HepG2 (cell line): ENCODE measurements around the gene SHISA7. TPM values are rescaled to one million over a fixed set of nuclear protein-coding genes. Genes with fewer than 3 reads are reported as not detected.
A peak's percentile ranks its signal among the peaks of the same experiment; 100 is the strongest.

Experiments used
- CTCF ChIP-seq: sonication (generic); formaldehyde crosslinking; IDR thresholded peaks from 2 replicates; pipeline ENCODE4 v1.5.0; 2020; ENCODE audit warnings: mild to moderate bottlenecking, missing genetic modification reagents, moderate library complexity
- E2F2 ChIP-seq: sonication (generic); formaldehyde crosslinking; IDR thresholded peaks from 2 replicates; pipeline ENCODE4 v1.4.0; 2020; ENCODE audit warnings: missing genetic modification reagents, borderline replicate concordance
- HOXA3 ChIP-seq: sonication (generic); formaldehyde crosslinking; IDR thresholded peaks from 2 replicates; pipeline ENCODE4 v1.5.0; 2020; ENCODE audit warnings: missing genetic modification reagents
- HOXA5 ChIP-seq: sonication (generic); formaldehyde crosslinking; IDR thresholded peaks from 2 replicates; pipeline ENCODE4 v1.4.0; 2020; ENCODE audit warnings: missing genetic modification reagents
- IRF2 ChIP-seq: IDR thresholded peaks from 2 replicates; pipeline ENCODE4 v1.6.1; 2018; ENCODE audit warnings: missing genetic modification reagents, missing compliant biosample characterization
- KDM2A ChIP-seq: sonication (generic); formaldehyde crosslinking; IDR thresholded peaks from 2 replicates; pipeline ENCODE4 v1.4.0; 2020; ENCODE audit warnings: low read depth, missing genetic modification reagents, borderline replicate concordance
- KDM5B ChIP-seq: sonication (generic); formaldehyde crosslinking; IDR thresholded peaks from 2 replicates; pipeline ENCODE4 v1.4.0; 2020; ENCODE audit warnings: missing genetic modification reagents, mild to moderate bottlenecking, borderline replicate concordance
- MEIS1 ChIP-seq: sonication (generic); formaldehyde crosslinking; IDR thresholded peaks from 2 replicates; pipeline ENCODE4 v1.9.0; 2021; ENCODE audit warnings: mild to moderate bottlenecking, missing genetic modification reagents, moderate library complexity, borderline replicate concordance
- NKX3-1 ChIP-seq: sonication (generic); formaldehyde crosslinking; IDR thresholded peaks from 2 replicates; pipeline ENCODE4 v1.5.0; 2020; ENCODE audit warnings: missing genetic modification reagents
- PAX8 ChIP-seq: sonication (generic); formaldehyde crosslinking; IDR thresholded peaks from 2 replicates; pipeline ENCODE4 v1.8.0; 2022; ENCODE audit warnings: mild to moderate bottlenecking, missing genetic modification reagents, borderline replicate concordance
- TBX2 ChIP-seq: sonication (generic); formaldehyde crosslinking; IDR thresholded peaks from 2 replicates; pipeline ENCODE4 v1.5.0; 2020; ENCODE audit warnings: missing genetic modification reagents, mild to moderate bottlenecking, borderline replicate concordance
- TFDP1 ChIP-seq: IDR thresholded peaks from 2 replicates; pipeline ENCODE4 v1.6.1; 2016; ENCODE audit warnings: missing compliant biosample characterization, missing genetic modification reagents, borderline replicate concordance
- THRA ChIP-seq: sonication (generic); formaldehyde crosslinking; IDR thresholded peaks from 2 replicates; pipeline ENCODE4 v1.4.0; 2020; ENCODE audit warnings: missing genetic modification reagents, borderline replicate concordance
- YEATS4 ChIP-seq: sonication (generic); formaldehyde crosslinking; IDR thresholded peaks from 2 replicates; pipeline ENCODE4 v1.4.0; 2020; ENCODE audit warnings: missing genetic modification reagents, borderline replicate concordance
- ZEB1 ChIP-seq: IDR thresholded peaks from 2 replicates; pipeline ENCODE4 v1.6.1; 2012; ENCODE audit warnings: mild to moderate bottlenecking, low read depth, inconsistent platforms; ENCODE audit not compliant: insufficient replicate concordance
- ZNF235 ChIP-seq: sonication (generic); formaldehyde crosslinking; IDR thresholded peaks from 2 replicates; pipeline ENCODE4 v1.8.1; 2023; ENCODE audit warnings: mild to moderate bottlenecking, missing genetic modification reagents, borderline replicate concordance
- ZNF30 ChIP-seq: sonication (generic); formaldehyde crosslinking; IDR thresholded peaks from 2 replicates; pipeline ENCODE4 v1.5.0; 2020; ENCODE audit warnings: mild to moderate bottlenecking, missing genetic modification reagents
- ZNF382 ChIP-seq: sonication (generic); formaldehyde crosslinking; IDR thresholded peaks from 2 replicates; pipeline ENCODE4 v1.5.0; 2020; ENCODE audit warnings: missing genetic modification reagents, mild to moderate bottlenecking, borderline replicate concordance
- ZNF556 ChIP-seq: sonication (generic); formaldehyde crosslinking; IDR thresholded peaks from 2 replicates; pipeline ENCODE4 v1.4.0; 2020; ENCODE audit warnings: mild to moderate bottlenecking, missing genetic modification reagents, borderline replicate concordance
- ZNF563 ChIP-seq: sonication (generic); formaldehyde crosslinking; IDR thresholded peaks from 2 replicates; pipeline ENCODE4 v1.8.0; 2022; ENCODE audit warnings: mild to moderate bottlenecking, moderate library complexity, missing genetic modification reagents
- ZNF577 ChIP-seq: sonication (generic); formaldehyde crosslinking; IDR thresholded peaks from 2 replicates; pipeline ENCODE4 v1.4.0; 2020; ENCODE audit warnings: mild to moderate bottlenecking, low read depth, missing genetic modification reagents, borderline replicate concordance
- ZNF746 ChIP-seq: sonication (generic); formaldehyde crosslinking; IDR thresholded peaks from 2 replicates; pipeline ENCODE4 v1.8.0; 2022; ENCODE audit warnings: mild to moderate bottlenecking, missing genetic modification reagents
- polyA plus RNA-seq, 8 experiments: library from polyadenylated mRNA; depleted of rRNA in 3 of 8; stranded (reverse) in 7 of 8; unstranded in 1 of 8; fragments of >200 nt; fragmentation: Illumina TruSeq in 4 of 8; extraction: Trizol in 4 of 8; gene quantifications; 2 replicates each; pipeline versions ENCODE4 v1.2.1 to v1.2.3, GENCODE V29; 2011 to 2016; ENCODE audit warnings: low read depth in 4 of 8, missing spikeins in 1 of 8, mixed read lengths in 1 of 8; ENCODE audit not compliant: insufficient read depth in 1 of 8
- total RNA-seq, 5 experiments: library from RNA; depleted of rRNA; stranded (reverse); fragments of >200 nt; fragmentation: Illumina TruSeq; extraction: Trizol; gene quantifications; 2 replicates each; pipeline ENCODE4 v1.2.3, GENCODE V29; 2016; ENCODE audit warnings: low read depth in 1 of 5

The SHISA7 gene
- total and polyA plus RNA-seq, 2 of the 13 experiments (the other 11 are each of a cell fraction or from before 2014, with no cell fraction given): not detected

- TF ChIP-seq ZNF746 (CRISPR knock-in tag) (peak; percentile 13; the same call in 1 of the 2 replicates), KDM5B (CRISPR knock-in tag) (peak; percentile 84), PAX8 (CRISPR knock-in tag) (no peak; the same call in 1 of the 2 replicates), YEATS4 (peak; percentile 39), ZNF30 (CRISPR knock-in tag) (no peak), TBX2 (CRISPR knock-in tag) (peak; percentile 79), THRA (CRISPR knock-in tag) (peak; percentile 53), ZNF577 (CRISPR knock-in tag) (no peak), HOXA5 (peak; percentile 4), HOXA3 (CRISPR knock-in tag) (peak; percentile 79), MEIS1 (CRISPR knock-in tag) (no peak), NKX3-1 (no peak), CTCF (CRISPR knock-in tag) (no peak; the same call in 1 of the 2 replicates), ZNF235 (no peak), E2F2 (CRISPR knock-in tag) (no peak), ZNF382 (no peak), ZEB1 (no peak), IRF2 (CRISPR knock-in tag) (peak; percentile 87; the same call in 1 of the 2 replicates), ZNF556 (CRISPR knock-in tag) (0 out of 2 replicates have a peak, but pooled peaks have one; percentile 55), TFDP1 (peak; percentile 73; the same call in 1 of the 2 replicates), KDM2A (CRISPR knock-in tag) (peak; percentile 94), ZNF563 (CRISPR knock-in tag) (peak; percentile 92; the same call in 1 of the 2 replicates)
These were observed 57.2 kb downstream of the SHISA7 start, which contains the start of gene RPL28 (continued) for GRCh38 chr19:55385724-55386492.
